Superior temporal gyrus (tissue), 1 donor: ENCODE data around the gene STAU1.
"Not testable (repeated sequence)": the region's sequence is repeated elsewhere in the genome, so short reads cannot be mapped to it uniquely, and the experiment has no call there.

Source experiments
- DNase-seq: peaks from one replicate; pipeline ENCODE4 v3.0.0-alpha.2; 2016; ENCODE audit errors: extremely low spot score

The STAU1 gene

DNA sequence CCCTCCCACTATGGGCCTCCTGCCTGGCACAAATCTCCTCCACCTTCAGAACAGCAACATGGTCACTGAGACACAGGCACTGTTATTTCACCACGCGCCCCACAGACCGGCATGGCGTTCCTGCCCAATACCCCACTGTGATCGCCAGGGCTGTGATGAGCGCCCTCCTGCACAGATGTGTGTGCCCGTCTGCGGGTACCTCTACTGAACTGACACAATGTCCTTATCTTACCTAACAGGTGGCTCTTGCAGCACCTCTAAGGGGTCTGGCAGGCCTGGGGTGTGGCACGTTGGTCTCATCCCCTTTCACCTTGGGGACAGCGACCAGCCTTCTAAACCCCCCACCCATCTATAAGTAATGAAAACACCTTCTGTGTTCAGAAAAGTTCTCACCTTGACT is 64.2 kb downstream of the STAU1 start:
- DNase-seq = no peak

DNA sequence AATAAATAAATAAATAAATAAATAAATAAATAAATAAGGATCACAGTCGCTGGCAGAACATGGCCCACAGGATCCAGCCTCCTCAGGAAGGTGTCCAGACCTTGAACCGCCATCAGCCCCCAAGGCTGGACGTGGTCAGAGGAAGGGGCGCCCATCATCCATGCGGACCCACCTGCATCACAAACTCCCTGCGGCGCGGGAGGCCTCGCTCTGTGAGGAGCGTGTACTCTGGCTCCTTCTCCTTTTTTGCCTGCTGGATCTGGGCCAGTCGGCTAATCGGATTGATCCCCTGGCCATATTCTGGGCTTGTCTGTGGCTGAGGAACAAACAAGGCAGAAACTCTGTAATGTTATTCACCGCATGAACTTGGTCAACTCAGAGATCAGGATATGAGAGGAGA is 65.2 kb downstream of the STAU1 start:
- no peak for DNase-seq

DNA sequence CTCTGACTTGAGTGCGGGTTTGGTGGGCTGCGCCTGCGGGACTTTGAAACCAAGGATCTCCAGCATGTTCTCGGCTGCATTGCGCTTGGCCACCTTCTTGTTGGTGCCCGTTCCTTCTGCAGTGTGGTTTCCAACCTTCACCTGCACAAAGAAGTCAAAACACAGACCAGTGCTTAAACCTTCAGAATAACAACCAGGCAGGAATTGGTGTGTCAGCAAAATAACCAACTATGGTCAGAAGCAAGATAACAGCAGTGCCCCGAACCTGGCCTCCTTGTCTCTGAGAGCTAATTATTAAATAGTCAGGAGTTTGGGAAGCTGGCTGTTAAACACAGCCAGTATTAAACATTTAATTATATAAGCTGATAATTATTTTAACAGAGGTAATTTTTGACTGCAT is 68.1 kb downstream of the STAU1 start:
- DNase-seq = no peak

DNA sequence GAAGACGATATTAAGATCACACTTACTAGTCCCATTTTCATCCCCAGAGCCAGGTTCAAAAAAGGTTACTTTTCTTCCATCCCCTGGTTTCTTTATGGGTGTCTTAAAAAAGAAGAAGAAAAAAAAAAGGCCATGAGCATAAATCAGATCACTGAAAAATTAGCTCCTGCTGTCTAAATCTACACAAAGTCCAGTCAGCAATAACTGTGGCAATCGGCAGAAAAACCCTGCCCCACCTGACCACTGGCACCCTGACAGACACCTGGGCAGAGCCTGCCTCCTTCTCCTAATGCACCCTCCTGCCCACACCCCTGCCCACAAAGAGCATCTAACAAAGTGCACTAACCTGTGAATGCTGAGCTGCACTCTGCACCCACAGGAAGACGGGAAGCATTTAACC is 69.8 kb downstream of the STAU1 start:
- no peak for DNase-seq

DNA sequence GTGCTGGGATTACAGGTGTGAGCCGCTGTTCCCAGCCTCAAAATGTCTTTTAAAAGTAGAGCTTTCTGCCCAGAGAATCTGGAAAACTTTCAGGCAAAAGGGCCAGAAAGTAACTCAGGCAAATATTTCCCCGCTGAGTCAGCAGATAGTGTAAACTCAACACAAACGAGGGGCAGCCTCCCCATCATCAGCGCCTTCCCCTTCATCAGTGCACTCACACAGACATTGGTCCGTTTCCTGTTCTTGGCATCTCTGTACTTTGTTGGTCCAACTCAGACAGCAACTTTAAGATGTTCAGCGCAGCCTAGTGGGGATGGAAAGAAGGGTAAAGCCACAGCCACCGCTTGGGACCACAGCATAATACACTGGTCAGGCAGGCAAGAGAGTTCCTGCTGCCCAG is 72.6 kb downstream of the STAU1 start:
- no peak for DNase-seq

DNA sequence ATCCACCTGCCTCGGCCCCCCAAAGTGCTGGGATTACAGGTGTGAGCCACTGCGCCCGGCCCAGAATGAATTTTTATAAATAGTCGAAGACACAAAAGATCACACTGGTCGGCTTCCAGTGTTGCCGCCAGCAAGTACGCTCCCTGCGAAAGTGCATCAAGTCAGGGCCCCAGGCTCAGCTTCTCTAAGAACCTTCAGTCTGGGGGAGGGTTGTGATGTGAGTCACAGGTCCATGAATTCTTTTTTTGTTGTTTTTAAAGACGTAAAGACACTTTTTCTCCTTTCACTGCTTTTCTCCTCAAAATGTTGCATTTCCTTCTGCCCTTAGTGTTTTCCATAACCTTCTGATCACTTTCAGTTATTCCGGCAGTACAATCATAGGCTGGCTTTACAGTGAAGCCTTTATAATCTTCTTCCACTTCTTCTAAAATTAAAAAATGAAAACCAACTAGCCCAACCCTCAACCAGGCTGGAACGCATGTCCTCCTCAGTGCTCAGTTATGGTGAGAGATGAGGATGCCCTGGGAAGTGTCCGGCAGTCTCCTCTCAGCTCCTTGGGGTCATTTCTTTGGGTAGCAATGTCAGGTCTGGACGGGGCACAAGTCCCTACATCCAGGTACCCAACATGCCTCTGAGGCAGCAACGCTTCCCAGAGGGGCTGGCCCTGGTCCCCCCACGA is 75.4 kb downstream of the STAU1 start:
- no peak for DNase-seq

DNA sequence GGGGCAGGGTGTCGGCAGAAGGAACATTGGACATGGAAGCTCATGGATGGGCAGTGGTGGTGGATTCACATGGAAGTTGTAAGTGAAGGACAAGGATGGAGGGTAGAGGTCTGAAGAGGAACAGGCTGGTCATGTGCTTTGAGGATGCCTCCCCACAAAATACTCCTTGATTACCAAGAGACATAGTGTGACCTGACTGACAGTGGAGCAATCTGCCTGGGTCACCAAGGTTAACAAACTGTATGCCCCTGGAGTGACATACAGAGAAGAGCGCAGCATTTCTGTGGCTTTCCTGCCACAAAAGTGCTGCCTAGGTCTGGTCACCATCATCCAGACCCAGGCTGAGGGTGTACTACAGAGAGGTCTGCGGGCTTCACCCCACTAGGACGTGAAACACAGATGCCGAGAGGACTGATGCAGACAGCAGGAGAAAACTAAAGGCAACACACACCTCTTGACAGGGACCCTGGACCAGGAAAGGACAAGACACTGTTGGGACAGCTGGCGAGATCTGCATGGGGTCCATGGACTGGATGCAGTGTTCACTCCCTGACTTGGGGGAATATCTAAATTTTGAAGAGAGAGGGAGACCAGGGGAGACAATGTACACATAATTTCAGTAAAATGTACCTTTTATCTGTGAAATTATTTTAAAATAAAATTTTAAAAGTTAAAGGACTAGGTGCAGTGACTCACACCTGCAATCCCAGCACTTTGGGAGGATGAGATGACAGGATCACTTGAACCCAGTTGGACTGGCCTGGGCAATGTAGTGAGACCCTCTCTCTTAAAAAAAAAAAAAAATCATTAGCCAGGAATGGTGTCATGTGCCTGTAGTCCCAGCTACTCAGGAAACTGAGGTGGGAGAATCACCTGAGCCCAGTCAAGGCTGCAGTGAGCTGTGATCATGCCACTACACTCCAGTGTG is 77.1 kb downstream of the STAU1 start:
- no peak for DNase-seq

DNA sequence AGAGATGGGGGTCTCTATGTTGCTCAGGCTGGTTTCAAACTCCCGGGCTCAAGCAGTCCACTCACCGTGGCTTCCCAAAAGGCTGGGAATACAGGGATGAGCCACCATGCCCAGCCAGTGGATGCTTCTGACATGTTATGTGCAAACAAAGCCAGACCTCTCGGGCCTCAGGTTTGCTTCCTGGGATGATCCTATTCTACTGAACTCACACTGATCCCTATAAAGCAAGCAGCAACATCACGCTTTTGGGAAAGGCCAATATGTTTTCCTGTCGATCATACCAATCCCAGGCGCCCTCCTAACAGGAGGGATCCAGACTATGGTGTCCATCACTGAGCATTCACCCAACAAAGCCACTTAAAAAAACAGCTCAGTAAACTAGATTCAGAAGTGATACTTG is 81.8 kb downstream of the STAU1 start:
- DNase-seq = no peak

DNA sequence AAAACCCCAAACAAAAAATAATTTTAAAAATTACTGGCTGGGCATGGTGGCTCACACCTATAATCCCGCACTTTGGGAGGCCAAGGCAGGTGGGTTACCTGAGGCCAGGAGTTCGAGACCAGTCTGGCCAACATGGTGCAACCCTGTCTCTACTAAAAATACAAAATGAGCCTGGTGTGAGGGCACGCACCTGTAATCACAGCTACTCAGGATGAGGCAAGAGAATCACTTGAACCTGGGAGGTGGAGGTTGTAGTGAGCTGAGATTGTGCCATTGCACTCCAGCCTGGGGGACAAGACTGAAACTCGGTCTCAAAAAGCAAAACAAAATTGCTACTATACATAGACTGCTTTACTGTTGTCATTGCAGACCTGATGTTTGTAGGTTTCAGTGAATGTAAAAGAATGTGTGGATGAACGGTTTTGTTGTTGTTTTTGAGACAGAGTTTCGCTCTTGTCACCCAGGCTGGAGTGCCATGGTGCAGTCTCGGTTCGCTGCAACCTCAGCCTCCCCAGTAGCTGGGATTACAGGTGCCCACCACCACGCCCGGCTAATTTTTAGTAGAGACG is 83.1 kb downstream of the STAU1 start:
- not testable (repeated sequence) for DNase-seq

DNA sequence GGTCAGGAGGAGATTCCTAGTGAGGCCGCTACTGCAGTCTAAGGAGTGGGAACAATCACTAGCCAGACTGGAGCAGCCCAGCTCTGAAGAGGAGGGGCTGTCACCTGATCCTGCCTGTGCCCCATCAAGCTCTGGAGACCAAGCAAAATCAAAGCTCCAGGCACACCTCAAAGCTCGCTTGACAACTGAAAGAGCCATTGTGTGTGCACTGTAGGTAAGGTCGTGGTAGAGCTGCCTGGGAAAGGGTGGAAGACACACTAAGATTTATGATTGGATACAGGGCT is 83.8 kb downstream of the STAU1 start:
- no peak for DNase-seq

DNA sequence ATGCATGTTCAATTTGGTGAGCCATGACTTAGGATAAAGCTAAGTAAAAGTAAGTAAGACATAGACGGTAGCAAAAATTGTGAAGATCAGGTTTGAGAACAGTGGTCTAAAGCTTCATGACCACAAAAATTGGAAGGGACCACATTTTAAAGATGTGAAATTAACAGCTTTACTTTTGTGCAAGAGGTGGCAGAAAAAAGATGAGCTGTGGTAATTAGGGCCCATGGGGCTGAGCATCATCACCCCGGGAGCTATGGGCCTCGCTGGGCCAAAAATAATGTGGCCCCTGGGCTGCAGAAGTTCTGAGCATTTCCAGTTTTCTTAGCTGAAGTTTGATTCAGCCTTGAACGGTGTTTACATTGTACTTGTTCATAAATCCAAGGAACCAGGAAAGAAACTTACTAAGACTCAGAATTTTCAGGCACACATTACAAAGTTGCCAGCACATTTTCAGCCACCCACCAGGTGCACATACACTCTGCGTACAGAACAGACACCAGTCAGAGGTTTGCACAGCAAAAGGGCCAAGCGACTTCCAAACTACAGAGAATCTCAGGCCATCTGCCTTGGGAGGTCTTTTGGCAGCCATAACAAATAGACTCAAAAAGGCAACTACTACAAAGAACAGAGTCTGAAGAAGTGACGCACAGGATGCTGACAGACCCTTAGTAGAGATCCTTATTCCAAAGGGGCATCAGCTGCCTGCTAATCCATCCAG is 84.3 kb downstream of the STAU1 start:
- DNase-seq = no peak

DNA sequence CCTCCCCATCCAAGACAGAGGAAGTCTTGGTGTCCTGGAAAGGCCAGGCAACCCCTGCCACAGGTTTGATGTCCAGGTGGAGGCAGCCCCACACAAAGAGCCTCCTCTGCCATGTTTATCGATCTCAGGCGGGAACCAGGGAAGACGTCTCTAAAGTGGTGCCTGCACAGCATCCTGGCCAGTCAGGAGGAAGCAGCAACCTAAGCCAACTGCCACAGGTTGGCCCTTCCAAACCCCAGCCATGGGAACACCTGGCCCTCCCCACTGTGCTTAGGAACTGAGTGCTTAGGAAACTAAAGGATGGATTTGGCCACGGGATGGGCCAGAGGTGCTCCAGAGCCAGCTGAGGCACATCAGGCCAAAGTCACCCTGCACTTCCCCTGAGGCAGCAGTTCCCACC is 85.1 kb downstream of the STAU1 start:
- no peak for DNase-seq

DNA sequence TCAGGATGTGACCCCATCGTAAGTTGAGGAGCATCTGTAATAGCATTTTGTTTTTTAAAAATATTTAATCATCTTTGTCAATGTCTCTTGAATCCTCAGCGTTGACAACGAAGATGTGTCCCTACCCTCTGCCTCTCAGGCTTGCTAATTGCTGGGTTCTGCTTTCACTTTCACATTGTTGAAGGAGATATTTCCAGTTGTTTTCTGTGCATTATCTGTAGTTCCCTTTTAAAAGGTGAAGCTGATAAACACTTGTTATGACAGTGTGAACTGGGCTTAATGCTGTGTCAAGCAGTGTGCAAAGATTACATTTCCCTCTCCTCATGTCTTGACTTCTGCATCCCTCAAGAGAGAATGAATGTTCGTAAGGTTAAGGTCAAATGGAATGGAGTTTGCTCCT is 87.2 kb downstream of the STAU1 start:
- no peak for DNase-seq

DNA sequence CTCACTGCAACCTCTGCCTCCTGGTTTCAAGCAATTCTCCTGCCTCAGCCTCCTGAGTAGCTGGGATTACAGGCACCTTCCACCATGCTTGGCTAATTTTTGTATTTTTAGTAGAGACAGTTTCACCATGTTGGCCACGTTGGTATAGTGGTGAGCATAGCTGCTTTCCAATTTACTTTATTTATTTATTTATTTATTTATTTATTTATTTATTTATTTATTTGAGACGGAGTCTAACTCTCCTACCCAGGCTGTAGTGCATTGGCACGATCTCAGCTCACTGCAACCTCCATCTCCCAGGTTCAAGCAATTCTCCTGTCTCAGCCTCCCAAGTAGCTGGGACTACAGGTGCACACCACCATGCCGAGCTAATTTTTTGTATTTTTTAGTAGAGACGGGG is 87.8 kb downstream of the STAU1 start:
- DNase-seq = not testable (repeated sequence)

DNA sequence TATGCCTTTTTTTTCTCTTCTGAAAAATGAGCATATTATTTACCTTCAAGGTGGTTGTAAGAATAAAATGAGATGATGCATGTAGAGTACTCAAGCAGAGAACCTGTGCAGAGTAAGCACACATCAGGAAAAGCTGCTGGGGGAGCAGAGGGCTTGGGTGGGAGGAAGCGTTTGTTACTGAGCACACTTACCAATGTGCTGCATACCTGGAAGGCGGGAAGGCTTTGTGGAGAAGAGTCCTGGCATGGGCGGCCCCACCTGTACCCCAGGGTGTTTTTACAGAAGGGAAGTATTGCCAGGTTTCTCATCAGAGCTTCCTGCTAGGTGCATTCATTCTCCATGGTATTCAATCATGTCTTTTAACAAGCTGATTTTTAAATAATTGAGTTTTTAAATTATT is 89.1 kb downstream of the STAU1 start:
- DNase-seq = no peak

DNA sequence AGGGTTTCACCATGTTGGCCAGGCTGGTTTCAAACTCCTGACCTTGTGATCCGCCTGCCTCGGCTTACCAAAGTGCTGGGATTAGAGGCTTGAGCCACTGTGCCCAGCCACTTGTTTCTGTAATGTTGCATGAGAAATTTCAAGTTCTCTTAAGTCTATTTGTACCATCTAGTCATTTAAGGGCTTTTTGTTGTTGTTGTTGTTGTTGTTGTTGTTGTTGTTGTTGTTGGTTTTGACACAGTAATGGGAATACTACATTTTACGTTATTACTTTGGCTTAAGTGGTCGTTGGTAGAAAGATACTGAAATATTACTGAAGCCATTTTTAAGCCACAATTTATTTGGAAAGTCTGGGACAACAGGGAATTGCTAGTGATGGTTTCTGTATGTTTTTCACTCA is 90.0 kb downstream of the STAU1 start:
- no peak for DNase-seq

DNA sequence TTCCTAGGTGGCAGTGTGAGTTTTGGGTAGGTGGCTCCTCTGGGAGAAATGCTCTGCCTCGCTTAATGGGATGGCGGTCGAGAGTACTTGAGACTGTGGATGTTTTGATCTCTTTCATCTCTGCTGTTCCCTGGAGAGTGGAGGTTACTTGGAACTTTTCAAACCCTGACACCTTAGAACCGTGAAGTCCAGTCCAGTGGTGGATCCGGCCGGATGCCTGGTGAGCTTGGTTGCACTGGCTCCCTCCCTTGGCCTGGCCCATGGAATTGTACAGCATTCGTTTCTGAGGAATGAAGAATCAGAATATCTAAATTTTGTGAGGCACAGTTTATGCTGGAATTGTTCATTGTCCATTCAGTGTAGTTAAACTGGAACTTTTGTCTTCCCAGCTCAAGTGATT is 91.0 kb downstream of the STAU1 start:
- DNase-seq = no peak

DNA sequence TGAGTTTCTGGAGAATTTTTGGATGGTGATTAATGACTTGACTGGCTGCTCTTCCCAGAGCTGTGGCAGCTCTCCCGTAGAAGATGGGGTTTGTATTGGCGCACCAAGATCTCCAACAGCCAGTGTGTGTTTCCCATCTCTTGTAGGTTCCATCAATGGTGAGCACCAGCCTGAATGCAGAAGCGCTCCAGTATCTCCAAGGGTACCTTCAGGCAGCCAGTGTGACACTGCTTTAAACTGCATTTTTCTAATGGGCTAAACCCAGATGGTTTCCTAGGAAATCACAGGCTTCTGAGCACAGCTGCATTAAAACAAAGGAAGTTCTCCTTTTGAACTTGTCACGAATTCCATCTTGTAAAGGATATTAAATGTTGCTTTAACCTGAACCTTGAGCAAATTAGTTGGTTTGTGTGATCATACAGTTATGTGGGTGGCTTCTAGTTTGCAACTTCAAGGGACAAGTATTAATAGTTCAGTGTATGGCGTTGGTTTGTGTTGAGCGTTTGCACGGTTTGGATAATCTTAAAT is 91.9 kb downstream of the STAU1 start:
- DNase-seq = no peak

DNA sequence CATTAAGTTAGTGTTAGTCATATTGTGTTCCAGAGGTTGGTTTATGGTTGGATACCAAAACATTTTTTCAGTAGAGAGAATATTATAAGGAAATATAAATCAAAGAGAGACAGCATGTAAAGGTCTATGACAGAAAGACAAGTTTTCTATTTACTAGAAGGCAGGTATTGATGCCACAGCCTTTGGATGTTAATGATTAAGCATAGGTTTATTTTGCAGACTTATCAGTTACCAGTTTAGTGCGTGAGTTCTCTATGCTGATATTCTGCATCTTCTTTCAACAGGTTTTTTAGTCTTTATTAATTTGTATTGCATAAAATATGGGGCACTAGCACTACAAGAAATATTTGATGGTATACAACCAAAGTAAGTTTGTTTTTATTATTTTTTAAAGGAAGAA is 96.4 kb downstream of the STAU1 start:
- DNase-seq = no peak

DNA sequence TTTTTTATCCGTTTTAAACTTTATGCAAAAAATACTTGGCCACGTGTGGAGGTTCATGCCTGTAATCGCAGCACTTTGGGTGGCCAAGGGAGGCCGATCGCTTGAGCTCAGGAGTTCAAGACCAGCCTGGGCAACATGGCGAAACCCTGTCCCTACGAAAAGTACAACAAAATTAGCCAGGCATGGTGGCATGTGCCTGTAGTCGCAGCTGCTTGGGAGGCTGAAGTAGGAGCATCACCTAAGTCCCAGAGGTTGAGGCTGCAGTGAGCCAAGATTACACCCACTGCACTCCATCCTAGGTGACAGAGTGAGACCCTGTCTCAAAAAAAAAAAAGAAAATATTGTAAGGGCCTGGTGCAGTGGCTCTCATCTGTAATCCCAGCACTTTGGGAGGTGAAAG is 97.0 kb downstream of the STAU1 start:
- no peak for DNase-seq

DNA sequence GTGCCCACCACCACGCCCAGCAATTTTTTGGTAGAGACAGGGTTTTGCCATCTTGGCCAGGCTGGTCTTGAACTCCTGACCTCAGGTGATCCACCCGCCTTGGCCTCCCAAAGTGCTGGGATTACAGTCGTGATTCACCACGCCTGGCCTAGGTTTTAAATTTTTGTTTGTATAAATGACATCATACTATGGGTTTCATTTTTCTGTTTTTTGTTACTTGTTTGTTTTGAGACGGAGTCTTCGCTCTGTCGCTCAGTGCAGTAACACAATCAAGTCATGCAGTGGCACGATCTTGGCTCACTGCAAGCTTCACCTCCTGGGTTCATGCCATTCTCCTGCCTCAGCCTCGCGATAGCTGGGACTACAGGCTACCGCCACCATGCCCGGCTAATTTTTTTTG is 105.8 kb downstream of the STAU1 start:
- not testable (repeated sequence) for DNase-seq

DNA sequence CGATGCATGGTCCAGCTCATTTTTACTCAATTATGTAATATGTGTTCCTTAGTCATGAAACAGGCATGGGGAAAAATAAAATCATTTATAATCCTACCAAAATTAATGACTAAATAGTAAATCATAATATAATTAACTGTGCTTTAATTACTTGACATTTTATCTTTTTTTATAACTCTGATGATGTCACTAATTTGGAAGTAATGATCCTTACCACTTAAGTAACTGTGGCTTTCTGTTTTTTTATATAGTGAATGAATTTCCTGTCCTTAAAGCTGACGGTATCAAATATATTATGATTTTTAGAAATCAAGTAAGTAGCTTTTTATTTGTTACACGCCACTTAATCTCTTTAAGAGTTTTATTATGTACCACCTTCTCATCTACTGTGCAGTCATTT is 109.8 kb downstream of the STAU1 start:
- no peak for DNase-seq
